ENCODE measurements around the gene HAUS8.
A peak's percentile ranks its signal among the peaks of the same experiment; 100 is the strongest.

The HAUS8 gene

DNA sequence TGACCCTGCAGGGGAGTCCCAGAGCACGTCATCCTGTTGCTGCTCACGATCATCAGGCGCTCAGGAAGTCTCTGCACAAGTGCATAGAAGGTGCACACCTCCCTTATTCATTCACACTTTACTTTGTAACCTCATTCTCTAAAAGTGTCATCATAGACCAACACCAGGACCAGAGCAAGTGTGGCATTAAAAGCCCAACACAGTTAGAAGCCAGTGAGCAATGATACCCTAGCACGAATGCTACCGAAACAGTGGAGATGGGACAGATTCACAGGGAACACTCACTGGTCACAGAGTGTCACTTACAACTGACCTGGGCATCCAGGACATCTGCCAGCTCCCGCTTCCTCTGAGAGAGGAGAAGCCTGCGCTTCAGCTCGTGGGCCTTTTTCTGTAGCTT lies 17.0 kb downstream of the HAUS8 start:
- no peak for TF ChIP-seq EZH2phosphoT487 (IDR thresholded peaks at IDR 0.05; ENCODE audit: low read depth)
- Histone ChIP-seq H3K36me3 (replicated peaks; ENCODE audit: low read depth, low read length) (peaks cover 48% of the 10 kb centered on the region), H3K27ac (ENCODE audit: low read length) (no peak overlapping the region), H3K27me3 (ENCODE audit: low read depth, low read length) (no peaks in the 10 kb centered on the region), H2AFZ (ENCODE audit: low read depth, low read length) (no peak overlapping the region), H3K79me2 (ENCODE audit: low read length) (peaks cover 14% of the 10 kb centered on the region), H3K9me3 (ENCODE audit: insufficient read depth, low read length) (no peaks in the 10 kb centered on the region), H3K9ac (ENCODE audit: low read length) (no peak overlapping the region), H4K20me1 (ENCODE audit: insufficient read depth, low read length) (no peaks in the 10 kb centered on the region), H3K4me1 (ENCODE audit: low read length) (peaks cover 2% of the 10 kb centered on the region), H3K4me3 (ENCODE audit: low read length) (no peak overlapping the region), H3K4me2 (ENCODE audit: low read length) (no peak overlapping the region)

DNA sequence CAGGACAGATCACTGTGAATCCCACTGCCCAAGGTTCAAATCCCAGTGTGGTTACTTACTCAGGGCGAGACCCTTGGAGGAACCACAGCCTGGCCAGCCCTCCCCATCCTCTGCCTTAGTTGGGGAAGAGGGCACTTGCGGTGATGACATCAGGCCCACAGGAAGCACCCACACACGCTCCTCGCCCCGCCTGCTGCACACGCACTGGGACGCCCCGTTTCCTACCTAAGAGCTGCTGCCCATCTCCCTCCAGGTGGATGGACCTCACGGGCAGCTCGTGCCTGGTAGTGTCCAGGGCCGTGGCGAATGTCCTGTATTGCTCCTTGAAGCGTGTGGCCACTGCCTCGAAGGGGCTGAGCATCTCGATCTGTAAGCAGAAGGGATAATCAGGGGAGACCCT lies 19.6 kb downstream of the HAUS8 start:
- peaks cover 54% of the 10 kb centered on the region for H3K36me3 ChIP-seq (replicated peaks; ENCODE audit: low read depth, low read length)
- H3K4me3 ChIP-seq (ENCODE audit: low read length), result no peak overlapping the region
- H3K79me2 ChIP-seq (ENCODE audit: low read length), result no peaks in the 10 kb centered on the region
- H3K27me3 ChIP-seq (ENCODE audit: low read depth, low read length), result no peaks in the 10 kb centered on the region
- H3K27ac ChIP-seq (ENCODE audit: low read length), result no peak overlapping the region
- no peaks in the 10 kb centered on the region for H3K4me1 ChIP-seq (ENCODE audit: low read length)
- H3K4me2 ChIP-seq (ENCODE audit: low read length), result no peak overlapping the region
- H2AFZ ChIP-seq (ENCODE audit: low read depth, low read length), result no peak overlapping the region
- H3K9ac ChIP-seq (ENCODE audit: low read length), result no peak overlapping the region
- H4K20me1 ChIP-seq (ENCODE audit: insufficient read depth, low read length), result no peaks in the 10 kb centered on the region
- TF ChIP-seq, protein P1, sequence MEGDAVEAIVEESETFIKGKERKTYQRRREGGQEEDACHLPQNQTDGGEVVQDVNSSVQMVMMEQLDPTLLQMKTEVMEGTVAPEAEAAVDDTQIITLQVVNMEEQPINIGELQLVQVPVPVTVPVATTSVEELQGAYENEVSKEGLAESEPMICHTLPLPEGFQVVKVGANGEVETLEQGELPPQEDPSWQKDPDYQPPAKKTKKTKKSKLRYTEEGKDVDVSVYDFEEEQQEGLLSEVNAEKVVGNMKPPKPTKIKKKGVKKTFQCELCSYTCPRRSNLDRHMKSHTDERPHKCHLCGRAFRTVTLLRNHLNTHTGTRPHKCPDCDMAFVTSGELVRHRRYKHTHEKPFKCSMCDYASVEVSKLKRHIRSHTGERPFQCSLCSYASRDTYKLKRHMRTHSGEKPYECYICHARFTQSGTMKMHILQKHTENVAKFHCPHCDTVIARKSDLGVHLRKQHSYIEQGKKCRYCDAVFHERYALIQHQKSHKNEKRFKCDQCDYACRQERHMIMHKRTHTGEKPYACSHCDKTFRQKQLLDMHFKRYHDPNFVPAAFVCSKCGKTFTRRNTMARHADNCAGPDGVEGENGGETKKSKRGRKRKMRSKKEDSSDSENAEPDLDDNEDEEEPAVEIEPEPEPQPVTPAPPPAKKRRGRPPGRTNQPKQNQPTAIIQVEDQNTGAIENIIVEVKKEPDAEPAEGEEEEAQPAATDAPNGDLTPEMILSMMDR (IDR thresholded peaks at IDR 0.05; ENCODE audit: low read depth, low read length), result no peak
- no peak for TF ChIP-seq EZH2phosphoT487 (IDR thresholded peaks at IDR 0.05; ENCODE audit: low read depth)
- no peaks in the 10 kb centered on the region for H3K9me3 ChIP-seq (ENCODE audit: insufficient read depth, low read length)

DNA sequence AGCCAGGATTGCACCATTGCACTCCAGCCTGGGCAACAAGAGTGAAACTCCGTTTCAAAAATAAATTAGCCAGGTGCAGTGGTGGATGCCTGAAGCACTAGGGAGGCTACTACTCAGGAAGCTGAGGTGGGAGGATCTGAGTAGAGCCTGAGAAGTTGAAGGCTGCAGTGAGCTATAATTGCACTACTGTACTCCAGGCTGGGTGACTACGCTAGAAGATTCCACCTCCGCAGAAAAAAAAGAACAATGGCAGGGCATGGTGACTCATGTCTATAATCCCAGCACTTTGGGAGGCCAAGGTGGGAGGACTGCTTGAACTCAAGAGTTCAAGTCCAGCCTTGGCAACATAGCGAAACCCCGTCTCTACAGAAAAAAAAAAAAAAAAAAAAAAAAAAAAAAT lies 20.5 kb downstream of the HAUS8 start:
- Histone ChIP-seq H4K20me1 (ENCODE audit: insufficient read depth, low read length) (no peaks in the 10 kb centered on the region), H3K27me3 (ENCODE audit: low read depth, low read length) (no peaks in the 10 kb centered on the region), H3K9me3 (ENCODE audit: insufficient read depth, low read length) (no peaks in the 10 kb centered on the region), H3K4me3 (ENCODE audit: low read length) (no peak overlapping the region), H2AFZ (ENCODE audit: low read depth, low read length) (no peak overlapping the region), H3K9ac (ENCODE audit: low read length) (no peak overlapping the region), H3K27ac (ENCODE audit: low read length) (no peak overlapping the region), H3K36me3 (replicated peaks; ENCODE audit: low read depth, low read length) (peaks cover 58% of the 10 kb centered on the region), H3K4me2 (ENCODE audit: low read length) (no peak overlapping the region), H3K79me2 (ENCODE audit: low read length) (no peaks in the 10 kb centered on the region), H3K4me1 (ENCODE audit: low read length) (no peaks in the 10 kb centered on the region)
- no peak for TF ChIP-seq EZH2phosphoT487 (IDR thresholded peaks at IDR 0.05; ENCODE audit: low read depth)
- TF ChIP-seq, protein P1 (IDR thresholded peaks at IDR 0.05; ENCODE audit: low read depth, low read length), result no peak

DNA sequence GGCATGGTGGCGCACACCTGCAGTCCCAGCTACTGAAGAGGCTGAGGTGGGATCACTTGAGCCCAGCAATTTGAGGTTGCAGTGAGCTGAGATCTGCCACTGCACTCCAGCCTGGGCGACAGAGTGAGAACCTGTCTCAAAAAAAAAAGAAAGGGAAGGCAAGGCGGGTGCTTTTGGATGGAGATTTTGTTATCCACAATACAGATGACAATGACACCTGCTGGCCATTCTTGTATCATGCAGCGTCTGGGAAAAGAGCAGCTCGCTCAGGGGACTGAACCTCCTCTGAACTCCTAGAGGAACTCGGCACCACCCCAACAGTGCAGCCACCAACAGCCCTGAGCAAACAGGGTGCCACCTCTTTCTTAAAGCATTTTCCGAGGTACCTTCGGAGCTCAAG lies 22.8 kb downstream of the HAUS8 start:
- H3K4me3 ChIP-seq (ENCODE audit: low read length), result no peak overlapping the region
- no peaks in the 10 kb centered on the region for H3K27me3 ChIP-seq (ENCODE audit: low read depth, low read length)
- no peak overlapping the region for H3K9ac ChIP-seq (ENCODE audit: low read length)
- H3K36me3 ChIP-seq (replicated peaks; ENCODE audit: low read depth, low read length), result peaks cover 47% of the 10 kb centered on the region
- no peak overlapping the region for H2AFZ ChIP-seq (ENCODE audit: low read depth, low read length)
- no peaks in the 10 kb centered on the region for H3K79me2 ChIP-seq (ENCODE audit: low read length)
- H3K27ac ChIP-seq (ENCODE audit: low read length), result no peak overlapping the region
- no peaks in the 10 kb centered on the region for H4K20me1 ChIP-seq (ENCODE audit: insufficient read depth, low read length)
- no peaks in the 10 kb centered on the region for H3K4me1 ChIP-seq (ENCODE audit: low read length)
- no peaks in the 10 kb centered on the region for H3K9me3 ChIP-seq (ENCODE audit: insufficient read depth, low read length)
- TF ChIP-seq EZH2phosphoT487 (IDR thresholded peaks at IDR 0.05; ENCODE audit: low read depth), result no peak
- TF ChIP-seq, protein P1 (IDR thresholded peaks at IDR 0.05; ENCODE audit: low read depth, low read length), result peak; percentile 46
- H3K4me2 ChIP-seq (ENCODE audit: low read length), result no peak overlapping the region

Data from OCI-LY3 (cell line).